Gastroesophageal sphincter (tissue), 3 donors: Measurements from ENCODE around the gene RRAGD.

ENCODE experiments used
- CTCF ChIP-seq, 4 experiments: fragments of 200-600 bp in 2 of 4; fragments of 450-650 bp in 2 of 4; sonication (generic) in 1 of 4; IDR thresholded peaks; one replicate each; pipeline ENCODE4 v1.5.1; 2017 to 2019; ENCODE audit warnings: antibody characterized with exemption in 4 of 4, mild to moderate bottlenecking in 2 of 4, moderate library complexity in 2 of 4
- EP300 ChIP-seq: sonication (generic); formaldehyde crosslinking; IDR thresholded peaks from one replicate; pipeline ENCODE4 v1.6.1; 2017; ENCODE audit warnings: antibody characterized with exemption, mild to moderate bottlenecking
- POLR2A ChIP-seq, 2 donors: fragments of 450-650 bp; IDR thresholded peaks; one replicate each; pipeline ENCODE4 v1.6.1; 2017; ENCODE audit warnings: antibody characterized with exemption in 2 of 2, mild to moderate bottlenecking in 2 of 2, moderate library complexity in 1 of 2
- POLR2AphosphoS5 ChIP-seq: sonication (generic); formaldehyde crosslinking; IDR thresholded peaks from one replicate; pipeline ENCODE4 v1.6.1; 2017; ENCODE audit warnings: antibody characterized with exemption

- TF ChIP-seq POLR2A (IDR thresholded peaks at IDR 0.05) (no peak), POLR2AphosphoS5 (no peak), CTCF (IDR thresholded peaks at IDR 0.05) (no peak), EP300 (no peak)
Observed at GRCh38 chr6:89381031-89381430, 31.0 kb downstream of the RRAGD start.
